Colonic mucosa (tissue), 4 donors: ENCODE results near the gene NELFA. TPM values are rescaled to one million over a fixed set of nuclear protein-coding genes. Genes with fewer than 3 reads are reported as not detected.

Source experiments
- DNase-seq: peaks from one replicate; pipeline ENCODE4 v3.0.0-alpha.2; 2020
- H3K27ac ChIP-seq: fragments of 200-600 bp; one replicate; pipeline ENCODE4 v1.8.0; 2021
- H3K27me3 ChIP-seq: fragments of 200-600 bp; one replicate; pipeline ENCODE4 v1.8.0; 2021
- H3K36me3 ChIP-seq: fragments of 200-600 bp; one replicate; pipeline ENCODE4 v1.8.0; 2021
- H3K4me1 ChIP-seq: fragments of 200-600 bp; one replicate; pipeline ENCODE4 v1.8.0; 2021; ENCODE audit warnings: mild to moderate bottlenecking
- H3K4me3 ChIP-seq: fragments of 200-600 bp; one replicate; pipeline ENCODE4 v1.8.0; 2021
- H3K9ac ChIP-seq, 2 donors: one replicate each; pipeline ENCODE4 v1.7.0; 2013; ENCODE audit warnings: control low read depth in 2 of 2, low read depth in 2 of 2, low read length in 2 of 2
- H3K9me3 ChIP-seq: fragments of 200-600 bp; one replicate; pipeline ENCODE4 v1.8.0; 2021
- CTCF ChIP-seq: fragments of 200-600 bp; IDR thresholded peaks from one replicate; pipeline ENCODE4 v1.8.0; 2022; ENCODE audit warnings: antibody characterized with exemption, mild to moderate bottlenecking
- intact Hi-C: fragments of 100-400 bp; cut with DNase I; formaldehyde crosslinking; loops from one replicate; pipeline ENCODE4 v1.14.1; 2022
- total RNA-seq, 2 donors: library from RNA; stranded (reverse); fragmentation: NEBNext Ultra II Directional in 1 of 2; extraction: Animal tissue kit (Norgen Biotek cat#: 25700) in 1 of 2; gene quantifications; one replicate each; pipeline ENCODE4 v1.2.1, GENCODE V29; 2021
- donor health status: healthy.
- donor health status: DM: no; HTN: no; CAD: no.
- donor health status: DM: no; HTN: no; CAD: no.

NELFA gene
- total RNA-seq, 2 donors from 2014 or later: 25.7 to 41.5 TPM

- no peak for TF ChIP-seq CTCF
- intact Hi-C loops: no loop called here
- peaks cover 15% of the 10 kb centered on the region for H3K36me3 ChIP-seq
Measured at GRCh38 chr4:1960170-1960825, 48.5 kb downstream of the NELFA start.

GRCh38 chr4:1959104-1959384 is 49.7 kb downstream of the NELFA start:
- H3K9me3 ChIP-seq: no peaks in the 10 kb centered on the region
- H3K4me3 ChIP-seq: no peak overlapping the region
- no peak overlapping the region for H3K27ac ChIP-seq
- peaks cover 21% of the 10 kb centered on the region for H3K36me3 ChIP-seq
- no peak for TF ChIP-seq CTCF
- DNase-seq: no peak
- H3K4me1 ChIP-seq: no peaks in the 10 kb centered on the region
- no peaks in the 10 kb centered on the region for H3K27me3 ChIP-seq
- H3K9ac ChIP-seq: no peak overlapping the region
- intact Hi-C loops: no loop called here

More at GRCh38 chr4:1960170-1960825, 48.5 kb downstream of the NELFA start:
- no peaks in the 10 kb centered on the region for H3K27me3 ChIP-seq
- DNase-seq: no peak
- no peaks in the 10 kb centered on the region for H3K9me3 ChIP-seq
- no peak overlapping the region for H3K4me3 ChIP-seq
- no peak overlapping the region for H3K9ac ChIP-seq
- no peaks in the 10 kb centered on the region for H3K4me1 ChIP-seq
- H3K27ac ChIP-seq: no peak overlapping the region

- no peak overlapping the region for H3K4me3 ChIP-seq
- intact Hi-C loops: no loop called here
- no peak overlapping the region for H3K9ac ChIP-seq
- TF ChIP-seq CTCF: no peak
- H3K36me3 ChIP-seq: peaks cover 22% of the 10 kb centered on the region
- no peaks in the 10 kb centered on the region for H3K9me3 ChIP-seq
- H3K4me1 ChIP-seq: no peaks in the 10 kb centered on the region
- DNase-seq: no peak
- no peak overlapping the region for H3K27ac ChIP-seq
- no peaks in the 10 kb centered on the region for H3K27me3 ChIP-seq
Measured at GRCh38 chr4:1958276-1959103, 50.3 kb downstream of the NELFA start.

GRCh38 chr4:1956631-1957030 is 52.1 kb downstream of the NELFA start:
- intact Hi-C loops: no loop called here
- no peak for TF ChIP-seq CTCF
- no peak for DNase-seq

GRCh38 chr4:1953335-1953734 is 55.4 kb downstream of the NELFA start:
- no peaks in the 10 kb centered on the region for H3K4me1 ChIP-seq
- no peak overlapping the region for H3K27ac ChIP-seq
- no peak overlapping the region for H3K9ac ChIP-seq
- no peak for DNase-seq
- no peak for TF ChIP-seq CTCF
- H3K9me3 ChIP-seq: no peaks in the 10 kb centered on the region
- intact Hi-C loops: no loop called here
- no peak overlapping the region for H3K4me3 ChIP-seq
- H3K27me3 ChIP-seq: no peaks in the 10 kb centered on the region
- peaks cover 15% of the 10 kb centered on the region for H3K36me3 ChIP-seq

More at GRCh38 chr4:1956631-1957030, 52.1 kb downstream of the NELFA start:
- H3K4me1 ChIP-seq: no peaks in the 10 kb centered on the region
- H3K9ac ChIP-seq: peak overlapping the region in 1 of 2 donors; percentile 35
- H3K9me3 ChIP-seq: no peaks in the 10 kb centered on the region
- H3K27ac ChIP-seq: no peak overlapping the region
- H3K36me3 ChIP-seq: peaks cover 20% of the 10 kb centered on the region
- H3K4me3 ChIP-seq: no peak overlapping the region
- H3K27me3 ChIP-seq: no peaks in the 10 kb centered on the region
